HG03280 (cell line): ENCODE data around the gene LYRM2.
"Not testable (repeated sequence)": the region's sequence is repeated elsewhere in the genome, so short reads cannot be mapped to it uniquely, and the experiment has no call there.

Source experiments
- ATAC-seq: cut with Tn5 transposase; IDR thresholded peaks from one replicate; pipeline ENCODE4 v1.9.1; 2021; ENCODE audit warnings: mild to moderate bottlenecking, moderate library complexity; ENCODE audit not compliant: unreplicated experiment

The LYRM2 gene

DNA sequence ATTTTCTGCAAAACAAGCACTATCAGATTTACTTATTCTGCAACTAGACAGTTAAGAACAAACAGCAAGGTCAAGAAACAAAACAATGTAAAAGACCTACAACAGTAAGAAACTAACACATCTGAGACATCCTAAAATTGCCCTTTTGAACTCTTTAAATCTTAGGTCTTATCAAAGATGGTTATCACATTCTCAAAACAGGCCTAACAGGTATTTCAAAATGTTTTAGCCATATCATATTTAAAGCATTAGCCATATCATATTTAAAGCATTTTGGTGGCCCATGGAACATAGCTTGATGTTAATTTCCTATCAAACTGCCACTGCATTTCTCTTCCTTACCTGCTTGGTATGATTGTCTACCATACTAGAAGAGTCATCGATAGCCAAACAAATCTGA lies 11.1 kb upstream of the LYRM2 start:
- ATAC-seq: no peak

DNA sequence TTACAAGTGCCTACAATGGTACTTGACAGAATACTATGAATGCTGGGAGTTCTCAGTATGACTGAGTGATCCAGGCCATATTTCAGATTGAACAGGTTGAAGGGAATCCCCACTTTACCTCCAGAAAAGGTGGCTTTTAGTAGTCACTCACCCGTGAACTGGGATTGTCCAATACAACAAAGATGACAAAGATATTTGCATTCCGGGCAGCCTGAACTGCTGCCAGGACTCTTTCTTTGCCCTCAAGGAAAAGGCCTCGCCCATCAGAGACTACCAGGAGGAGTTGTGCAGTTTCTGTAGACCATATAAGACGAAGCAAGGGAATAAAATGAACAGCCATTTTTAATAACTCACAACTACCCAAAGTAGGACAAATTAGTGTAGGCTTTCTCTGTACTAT lies 6.3 kb upstream of the LYRM2 start:
- no peak for ATAC-seq

DNA sequence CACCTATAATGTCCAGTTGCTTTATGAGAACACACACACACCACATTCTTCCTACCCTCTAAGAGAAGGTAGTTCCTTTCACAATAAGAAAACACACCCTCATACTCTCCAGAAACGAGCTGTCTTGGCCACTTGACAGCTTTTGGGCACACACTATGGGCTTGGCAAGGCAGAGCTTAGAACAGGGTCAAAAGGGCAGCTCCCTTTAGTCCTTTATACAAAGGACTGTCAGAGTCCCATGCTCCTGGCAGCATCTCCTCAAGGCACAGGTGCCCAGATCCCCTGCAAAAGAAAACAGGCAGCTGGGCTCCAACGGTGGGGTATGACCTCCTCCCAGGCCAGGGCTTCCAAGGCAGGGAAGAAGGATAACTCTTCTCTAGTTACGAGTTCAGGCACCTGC lies 4.9 kb upstream of the LYRM2 start:
- no peak for ATAC-seq

DNA sequence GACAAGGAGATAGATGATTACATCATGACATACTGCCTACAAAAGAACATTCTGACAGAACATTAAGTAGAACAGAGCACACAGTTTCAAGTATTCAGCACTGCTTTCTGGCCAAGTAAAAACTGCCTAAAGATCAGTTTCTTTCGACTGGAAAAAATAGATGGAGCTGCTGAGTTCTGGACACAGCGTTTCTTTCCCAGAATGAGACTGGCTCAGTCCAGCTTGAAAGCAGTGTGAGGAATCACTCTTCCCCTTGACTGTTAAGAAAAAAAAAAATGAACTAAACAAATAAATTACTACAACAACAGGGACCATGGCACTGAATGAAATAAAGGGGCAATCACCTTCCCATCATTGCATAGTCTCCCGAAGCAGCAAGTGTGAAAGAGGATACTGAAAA lies 4.4 kb upstream of the LYRM2 start:
- ATAC-seq: no peak

DNA sequence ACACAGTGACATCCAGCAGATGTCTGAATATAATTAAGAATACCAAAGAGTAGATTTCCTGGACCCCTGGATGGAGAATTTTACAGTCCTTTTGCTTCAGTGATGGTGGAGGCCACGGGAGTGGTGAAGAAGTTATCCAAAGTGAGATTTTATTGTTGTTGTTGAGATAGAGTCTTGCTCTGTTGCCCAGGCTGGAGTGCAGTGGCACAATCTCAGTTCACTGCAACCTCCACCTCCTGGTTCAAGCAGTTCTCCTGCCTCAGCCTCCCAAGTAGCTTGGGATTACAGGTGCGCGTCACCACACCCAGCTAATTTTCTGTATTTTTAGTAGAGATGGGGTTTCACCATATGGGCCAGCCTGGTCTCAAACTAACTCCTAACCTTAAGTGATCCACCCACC lies 3.0 kb upstream of the LYRM2 start:
- not testable (repeated sequence) for ATAC-seq

DNA sequence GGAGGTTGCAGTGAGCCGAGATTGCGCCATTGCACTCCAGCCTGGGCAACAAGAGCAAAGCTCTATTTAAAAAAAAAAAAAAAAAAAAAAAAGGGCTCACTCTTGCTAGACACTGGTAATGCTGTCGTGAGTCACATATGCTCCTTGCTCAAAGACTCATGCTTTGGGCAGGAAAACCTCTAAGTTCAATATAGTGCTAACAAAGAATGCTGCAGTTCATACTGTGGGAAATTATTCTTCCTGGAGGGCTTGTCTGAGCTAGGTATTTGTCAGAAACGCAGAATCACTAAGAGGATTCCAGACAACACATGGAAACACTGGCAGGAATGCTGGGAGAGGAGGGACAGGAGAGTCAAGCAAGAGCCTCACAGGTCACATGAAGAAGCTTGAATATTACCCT lies 2.3 kb upstream of the LYRM2 start:
- no peak for ATAC-seq

DNA sequence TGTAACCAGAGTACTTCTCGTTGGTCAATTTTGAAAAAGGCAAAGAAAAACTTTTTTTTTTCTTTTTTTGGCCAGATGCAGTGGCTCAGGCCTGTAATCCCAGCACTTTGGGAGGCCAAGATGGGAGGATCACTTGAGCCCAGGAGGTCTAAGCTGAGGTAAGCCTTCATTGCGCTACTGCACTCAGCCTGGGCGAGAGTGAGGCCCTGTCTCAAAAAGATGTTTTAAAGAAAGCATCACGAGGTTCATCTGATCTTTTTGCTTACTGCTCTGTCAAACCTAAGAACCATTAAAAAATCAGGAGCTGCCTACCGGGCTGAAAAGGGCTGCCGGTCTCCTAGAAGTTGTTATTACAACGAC lies 607 bp downstream of the LYRM2 start:
- ATAC-seq: peak; percentile 5

DNA sequence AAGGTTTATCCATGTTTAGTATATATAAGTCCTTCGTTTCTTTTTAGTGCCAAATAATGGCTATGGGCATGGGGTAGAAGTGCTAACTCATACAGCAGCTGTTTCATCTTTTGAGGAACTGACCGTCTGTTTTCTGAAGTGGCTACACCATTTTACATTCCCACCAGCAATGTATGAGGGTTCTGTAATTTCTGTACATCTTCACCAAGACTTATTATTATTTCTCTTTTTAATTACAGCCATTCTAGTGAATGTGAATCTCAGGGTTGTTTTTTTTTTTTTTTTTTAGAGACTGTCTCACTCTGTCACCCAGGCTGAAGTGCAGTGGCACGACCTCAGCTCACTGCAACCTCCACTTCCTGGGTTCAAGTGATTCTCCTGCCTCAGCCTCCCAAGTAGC lies 2.1 kb downstream of the LYRM2 start:
- ATAC-seq: not testable (repeated sequence)

DNA sequence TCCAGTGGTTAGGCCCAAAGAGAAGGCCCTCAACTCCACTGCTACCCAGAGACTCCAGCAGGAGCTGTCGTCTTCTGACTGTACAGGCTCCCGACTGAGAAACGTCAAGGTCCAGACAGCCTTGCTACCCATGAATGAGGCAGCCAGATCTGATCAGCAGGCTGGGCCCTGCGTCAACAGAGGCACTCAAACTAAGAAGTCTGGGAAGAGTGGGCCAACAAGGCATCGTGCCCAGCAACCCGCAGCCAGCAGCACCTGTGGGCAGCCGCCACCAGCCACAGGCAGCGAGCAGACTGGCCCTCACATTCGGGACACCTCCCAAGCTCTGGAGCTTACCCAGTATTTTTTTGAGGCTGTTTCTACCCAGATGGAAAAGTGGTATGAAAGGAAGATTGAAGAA lies 8.1 kb downstream of the LYRM2 start:
- no peak for ATAC-seq

DNA sequence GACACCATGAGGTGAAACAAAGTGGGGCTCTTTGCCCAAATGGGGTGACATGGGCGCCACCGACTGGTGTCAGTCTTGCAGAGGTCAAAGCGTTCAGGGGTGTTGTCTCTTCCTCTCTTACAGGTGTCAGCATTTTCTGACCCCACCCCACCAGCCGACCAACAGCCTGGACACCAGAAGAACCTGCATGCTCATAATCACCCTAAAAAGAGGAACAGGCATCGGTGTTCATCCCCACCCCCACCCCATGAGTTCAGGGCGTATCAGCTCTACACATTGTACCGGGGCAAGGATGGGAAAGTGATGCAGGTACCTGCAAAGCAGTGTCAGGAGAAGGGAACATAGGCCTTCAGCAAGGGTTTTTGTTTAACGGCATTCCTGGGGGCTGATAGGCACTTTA lies 14.8 kb downstream of the LYRM2 start:
- no peak for ATAC-seq

DNA sequence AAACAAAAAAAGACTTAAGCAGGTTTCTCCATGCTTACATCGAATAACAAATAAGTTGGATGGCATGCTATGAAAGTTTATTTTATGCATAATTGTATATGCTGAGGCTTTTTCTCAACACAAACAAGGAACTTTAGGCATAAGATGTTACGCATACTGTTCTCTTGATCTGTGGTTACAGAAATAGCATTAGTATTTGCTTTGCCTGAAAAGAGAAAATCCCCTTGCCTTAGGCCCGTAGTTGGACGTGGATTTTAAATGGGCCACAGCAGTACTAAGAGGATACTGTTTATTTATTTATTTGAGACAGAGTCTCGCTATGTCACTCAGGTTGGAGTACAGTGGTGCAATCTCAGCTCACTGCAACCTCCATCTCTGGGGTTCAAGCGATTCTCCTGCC lies 19.0 kb downstream of the LYRM2 start:
- no peak for ATAC-seq

DNA sequence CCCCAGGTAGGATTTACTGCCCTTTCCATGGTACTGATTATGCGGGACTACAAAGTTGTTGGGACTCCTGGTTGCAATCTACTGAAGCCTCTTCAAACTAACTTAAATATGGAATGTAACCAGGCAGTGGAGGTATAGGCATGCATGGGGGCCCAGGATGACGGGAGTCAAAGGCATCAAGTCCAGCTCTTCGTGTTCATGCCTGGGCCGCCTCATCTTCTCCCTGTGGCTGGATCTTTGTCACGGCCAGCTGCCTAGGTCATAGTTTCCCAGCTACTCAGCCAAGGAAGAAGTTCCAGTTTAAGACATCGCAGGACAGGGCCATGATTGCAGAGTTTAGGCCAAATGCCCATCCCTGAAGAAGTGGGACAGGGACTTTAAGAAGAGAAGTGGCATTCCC lies 20.5 kb downstream of the LYRM2 start:
- ATAC-seq: no peak

DNA sequence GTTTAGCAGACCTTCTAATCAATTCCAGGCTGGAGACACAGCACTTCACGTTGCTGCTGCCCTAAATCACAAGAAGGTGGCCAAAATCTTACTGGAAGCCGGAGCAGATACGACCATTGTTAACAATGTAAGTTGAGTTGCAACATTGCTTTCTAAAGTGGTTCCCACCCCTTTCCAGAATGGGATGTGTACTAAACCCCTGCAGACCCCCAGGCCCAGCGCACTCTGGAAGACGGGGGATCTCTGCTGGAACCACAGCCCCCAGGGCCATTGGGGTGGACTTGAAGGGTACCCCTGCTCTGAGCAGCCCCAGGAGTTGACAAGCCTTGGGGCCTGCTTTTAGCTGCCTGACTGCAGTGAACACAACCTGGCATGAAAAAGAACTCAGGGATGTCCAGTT lies 22.0 kb downstream of the LYRM2 start:
- no peak for ATAC-seq

DNA sequence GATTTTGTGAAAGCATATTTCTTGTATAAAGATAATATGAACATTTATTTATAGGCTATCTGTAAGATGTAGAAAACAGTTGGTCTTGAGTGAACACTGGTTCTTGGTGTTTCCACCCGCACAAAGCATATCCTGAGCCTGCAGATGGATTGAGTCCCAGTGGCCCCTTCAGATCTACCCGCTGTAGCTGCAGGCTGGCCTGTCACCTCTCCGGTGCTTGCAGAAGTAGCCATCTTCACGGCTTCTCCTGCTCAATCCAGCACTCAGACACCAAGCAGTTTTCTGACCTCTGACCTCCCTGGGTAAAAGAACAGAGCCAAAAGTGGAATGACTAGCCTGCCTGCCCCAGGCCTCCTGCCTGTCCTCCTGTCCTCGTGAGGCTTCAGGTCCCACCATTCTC lies 22.7 kb downstream of the LYRM2 start:
- ATAC-seq: no peak

DNA sequence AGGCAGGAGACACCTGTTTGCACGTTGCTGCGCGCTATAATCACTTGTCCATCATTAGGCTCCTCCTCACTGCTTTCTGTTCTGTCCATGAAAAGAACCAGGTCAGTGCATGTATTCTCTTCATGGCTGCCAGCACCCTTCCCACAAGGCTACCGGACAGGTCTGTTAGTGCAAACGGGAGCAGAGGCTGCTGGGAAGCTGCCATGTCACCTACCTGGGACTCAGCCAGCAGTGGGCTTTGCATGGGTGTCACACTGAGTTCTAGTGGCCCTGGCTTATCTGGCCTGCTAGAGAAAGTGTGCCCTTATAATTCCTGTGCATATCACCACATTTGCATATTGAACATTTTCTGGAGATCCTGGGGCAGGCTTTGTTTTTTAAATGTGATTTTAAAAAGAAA lies 24.8 kb downstream of the LYRM2 start:
- ATAC-seq: no peak

DNA sequence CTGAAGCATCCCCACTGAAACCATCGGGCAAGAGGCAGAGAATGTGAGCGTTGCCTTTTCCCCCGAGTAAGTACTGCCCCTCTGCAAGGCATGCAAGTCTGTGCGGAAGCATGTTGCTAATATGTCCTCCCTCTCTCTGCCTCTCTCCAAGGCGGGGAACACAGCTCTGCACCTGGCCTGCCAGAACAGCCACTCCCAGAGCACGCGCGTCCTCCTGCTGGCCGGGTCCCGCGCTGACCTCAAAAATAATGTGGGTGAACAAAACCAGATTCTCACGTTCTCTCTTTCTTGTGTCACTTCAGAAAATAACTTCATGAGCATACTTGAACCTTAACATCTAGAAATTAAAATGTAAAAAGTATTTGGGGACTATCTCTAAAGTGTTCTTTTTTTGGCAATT lies 26.4 kb downstream of the LYRM2 start:
- no peak for ATAC-seq

DNA sequence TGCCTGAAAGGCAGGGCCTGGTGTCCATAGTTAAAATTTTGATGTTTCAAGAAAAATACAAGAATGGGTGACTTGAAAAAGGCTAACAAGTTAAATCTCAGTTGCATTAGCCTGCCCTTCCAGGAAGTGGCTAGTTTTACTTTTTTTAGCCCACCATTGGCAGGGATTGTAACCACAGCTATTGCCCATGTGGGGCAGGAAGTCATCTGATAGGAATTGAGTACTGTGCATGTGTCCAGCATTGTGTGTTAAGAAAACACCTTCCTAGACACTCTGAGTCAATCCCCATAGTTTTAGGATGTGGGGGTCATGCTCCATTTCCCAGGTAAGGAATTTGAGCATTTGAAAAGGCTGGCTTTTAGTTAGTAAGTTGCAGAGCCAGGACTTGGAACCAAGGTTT lies 26.9 kb downstream of the LYRM2 start:
- ATAC-seq: no peak

DNA sequence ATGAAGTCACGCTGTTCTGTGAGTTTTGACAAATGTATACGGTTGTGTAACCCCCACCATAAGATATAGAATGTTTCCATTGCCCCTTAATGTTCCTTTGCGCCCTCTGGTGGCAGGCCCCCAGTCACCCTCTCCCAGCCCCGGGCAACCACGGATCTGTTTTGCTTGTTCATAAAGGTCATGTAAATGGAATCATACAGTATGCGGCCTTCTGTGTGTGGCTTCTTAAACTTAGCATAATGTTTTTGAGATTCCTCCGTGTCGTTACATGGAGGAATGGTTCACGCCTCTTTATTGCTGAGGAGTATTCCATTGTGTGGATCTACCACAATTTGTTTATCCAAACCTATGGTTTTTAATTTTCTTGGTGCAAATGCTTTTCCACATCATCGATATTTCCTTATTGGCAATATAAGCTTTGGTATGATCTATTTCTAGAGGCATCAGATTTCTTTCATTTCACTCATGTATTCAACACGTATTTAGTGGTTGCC lies 28.4 kb downstream of the LYRM2 start:
- peak; percentile 76 for ATAC-seq

DNA sequence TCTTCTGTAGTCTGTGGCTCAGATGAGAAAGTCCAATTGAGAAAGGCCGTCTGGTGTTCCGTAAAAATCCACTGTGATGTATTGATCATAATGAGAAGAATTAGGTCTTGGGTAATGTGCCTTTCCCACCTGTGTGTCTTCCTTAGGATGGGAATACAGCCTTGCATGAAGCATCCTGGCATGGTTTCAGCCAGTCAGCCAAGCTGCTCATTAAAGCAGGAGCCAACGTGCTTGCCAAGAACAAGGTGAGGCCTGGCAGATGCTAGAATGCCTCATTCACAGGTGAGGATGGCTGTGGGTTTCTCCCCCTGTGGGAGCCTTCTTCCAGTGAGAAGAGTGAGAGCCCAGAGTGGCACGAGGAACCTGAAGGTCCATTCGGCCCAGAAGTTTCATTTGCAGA lies 32.7 kb downstream of the LYRM2 start:
- ATAC-seq: no peak

DNA sequence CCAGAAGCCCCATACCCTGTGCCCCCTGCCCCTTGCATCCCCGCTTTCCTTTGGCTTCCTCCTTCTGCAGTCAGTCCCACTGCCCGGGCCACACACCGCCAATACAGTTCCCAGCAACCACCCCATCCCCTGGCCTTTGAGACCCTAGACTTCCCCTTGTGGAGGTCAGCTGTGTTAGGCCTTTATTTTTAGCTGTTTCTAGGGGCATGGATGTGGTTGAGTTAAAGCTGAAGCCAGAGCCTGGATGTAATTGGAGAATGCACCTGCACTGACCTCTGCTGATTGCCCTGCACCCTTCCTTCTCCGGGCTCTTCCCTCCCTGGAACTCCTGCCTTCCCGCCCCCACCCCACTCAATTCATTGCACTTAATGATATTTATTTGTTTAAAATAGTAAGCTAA lies 33.9 kb downstream of the LYRM2 start:
- ATAC-seq: no peak

DNA sequence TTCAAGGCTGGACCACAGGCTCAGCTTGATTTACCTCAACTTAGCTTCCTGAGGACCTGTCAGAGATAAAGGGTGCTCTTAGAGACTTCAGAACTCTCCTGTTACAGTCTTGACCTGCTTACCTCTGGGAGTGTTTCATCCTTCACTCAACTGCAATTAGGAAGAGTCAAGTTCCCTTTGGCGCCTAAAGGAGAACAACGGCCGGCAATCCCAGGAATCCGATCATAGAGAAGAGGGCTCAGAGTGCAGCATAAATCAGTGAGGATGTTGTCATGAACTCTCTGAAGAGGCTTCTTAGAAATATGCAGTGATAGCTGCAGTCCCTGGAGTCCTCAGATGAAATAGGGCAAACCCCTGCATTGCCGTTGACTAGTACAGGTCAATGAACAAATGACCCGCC lies 36.4 kb downstream of the LYRM2 start:
- ATAC-seq: no peak

DNA sequence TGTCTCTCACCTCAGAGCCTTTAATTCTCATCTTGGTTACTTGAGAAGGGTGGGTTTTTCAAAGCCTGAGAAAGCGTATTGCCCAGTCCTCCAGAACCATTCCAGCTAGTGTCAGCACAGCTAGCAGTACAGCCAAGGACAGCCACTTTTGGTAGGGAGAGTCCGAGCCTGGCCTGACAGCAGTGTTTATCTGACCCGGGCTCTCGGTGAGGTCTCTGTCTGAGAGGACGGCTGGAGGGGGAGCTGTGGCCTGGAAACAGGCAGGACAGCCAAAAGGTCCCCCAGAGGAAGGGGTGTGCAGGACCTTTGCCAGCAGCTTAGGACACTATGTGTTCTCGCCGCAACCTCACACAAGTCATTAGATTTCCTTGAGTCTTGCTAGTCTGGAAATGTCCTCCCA lies 38.8 kb downstream of the LYRM2 start:
- no peak for ATAC-seq

DNA sequence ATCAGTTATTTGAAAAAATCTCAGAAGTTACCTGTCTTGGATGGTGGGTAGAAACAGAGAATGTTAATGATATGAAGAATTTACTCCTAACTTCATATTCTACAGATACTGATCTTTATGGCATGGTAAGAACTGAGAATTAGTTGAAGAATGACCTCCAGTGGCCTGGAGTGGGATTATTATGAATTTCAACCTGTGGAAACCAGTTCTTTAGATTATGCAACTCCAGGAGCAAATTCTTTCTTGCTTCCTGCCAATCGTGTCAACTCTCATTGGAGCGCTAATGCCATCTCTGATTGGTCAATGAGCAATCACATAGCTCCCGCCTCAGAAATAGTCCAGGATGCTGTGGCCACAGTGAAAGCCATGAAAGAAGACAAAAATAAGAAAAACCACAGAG lies 40.6 kb downstream of the LYRM2 start:
- no peak for ATAC-seq

DNA sequence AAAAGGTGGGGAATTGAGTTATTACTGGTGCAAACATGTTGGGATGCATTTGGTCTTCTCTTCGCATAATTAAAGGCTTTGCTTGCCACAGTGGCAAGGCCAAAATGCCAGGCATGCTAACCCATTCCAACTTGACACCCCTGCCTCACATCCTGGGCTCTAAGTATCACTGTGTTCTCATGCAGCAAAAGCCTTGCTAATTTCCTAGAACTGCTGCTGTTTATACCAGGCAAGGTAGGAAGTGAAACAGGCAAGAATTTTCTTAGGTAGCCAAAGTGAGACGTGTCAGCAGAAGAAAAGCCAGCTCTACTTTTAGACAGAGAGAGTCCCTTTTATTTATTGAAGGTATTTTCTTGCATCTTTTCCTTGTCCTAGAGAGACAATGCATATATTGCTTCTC lies 41.2 kb downstream of the LYRM2 start:
- no peak for ATAC-seq
